ENCODE results near the gene PSAT1. TPM values are rescaled to one million over a fixed set of nuclear protein-coding genes. Genes with fewer than 3 reads are reported as not detected.

The PSAT1 gene
- total RNA-seq, 4 donors from 2014 or later = 11.2 to 88.2 (median 13.1) TPM

GRCh38 chr9:78371981-78372380, 75.1 kb downstream of the PSAT1 start:
- H3K27me3 ChIP-seq = no peaks in the 10 kb centered on the region
- H3K4me1 ChIP-seq = no peaks in the 10 kb centered on the region
- no peaks in the 10 kb centered on the region for H3K9me3 ChIP-seq
- no peak for DNase-seq
- no peak for TF ChIP-seq POLR2A (IDR thresholded peaks at IDR 0.05)
- 67 to 72% methylated on average over 7 of the region's 7 CpGs for WGBS, 2 donors
- H3K36me3 ChIP-seq = no peaks in the 10 kb centered on the region
- no peak overlapping the region for H3K27ac ChIP-seq
- no peak overlapping the region for H3K4me3 ChIP-seq (replicated peaks in 1 of 3)
- intact Hi-C loops (cut with DNase I) = no loop called here

Other genes with a start within 250 kb of the PSAT1 start
- 10 to 100 TPM; 15.7 to 20.7 (median 18.4) TPM for gene CEP78, start 61.0 kb upstream of the PSAT1 start, total RNA-seq

Data from thyroid gland (tissue), 4 donors.